ENCODE data around the gene VWA5B1. TPM values are rescaled to one million over a fixed set of nuclear protein-coding genes. Genes with fewer than 3 reads are reported as not detected.

Gene VWA5B1
- total RNA-seq, 4 donors from 2014 or later: not detected

- TF ChIP-seq CTCF (IDR thresholded peaks at IDR 0.05; ENCODE audit: low read depth): no peak
Measured at GRCh38 chr1:20334103-20334502, 43.4 kb downstream of the VWA5B1 start.

GRCh38 chr1:20336105-20336605 lies 45.5 kb downstream of the VWA5B1 start:
- no peak for TF ChIP-seq CTCF (IDR thresholded peaks at IDR 0.05; ENCODE audit: low read depth)

- no peak for TF ChIP-seq CTCF (IDR thresholded peaks at IDR 0.05; ENCODE audit: low read depth)
Measured at GRCh38 chr1:20337581-20337980, 46.9 kb downstream of the VWA5B1 start.

- TF ChIP-seq CTCF (IDR thresholded peaks at IDR 0.05; ENCODE audit: low read depth): no peak
Measured at GRCh38 chr1:20339811-20340457, 49.3 kb downstream of the VWA5B1 start.

- TF ChIP-seq CTCF (IDR thresholded peaks at IDR 0.05; ENCODE audit: low read depth): no peak
Measured at GRCh38 chr1:20342294-20343148, 51.8 kb downstream of the VWA5B1 start.

- no peak for TF ChIP-seq CTCF (IDR thresholded peaks at IDR 0.05; ENCODE audit: low read depth)
Measured at GRCh38 chr1:20343149-20343937, 52.7 kb downstream of the VWA5B1 start.

GRCh38 chr1:20343938-20344302 lies 53.2 kb downstream of the VWA5B1 start:
- no peak for TF ChIP-seq CTCF (IDR thresholded peaks at IDR 0.05; ENCODE audit: low read depth)
